ENCODE results near the gene CD44.

Gene CD44

DNA sequence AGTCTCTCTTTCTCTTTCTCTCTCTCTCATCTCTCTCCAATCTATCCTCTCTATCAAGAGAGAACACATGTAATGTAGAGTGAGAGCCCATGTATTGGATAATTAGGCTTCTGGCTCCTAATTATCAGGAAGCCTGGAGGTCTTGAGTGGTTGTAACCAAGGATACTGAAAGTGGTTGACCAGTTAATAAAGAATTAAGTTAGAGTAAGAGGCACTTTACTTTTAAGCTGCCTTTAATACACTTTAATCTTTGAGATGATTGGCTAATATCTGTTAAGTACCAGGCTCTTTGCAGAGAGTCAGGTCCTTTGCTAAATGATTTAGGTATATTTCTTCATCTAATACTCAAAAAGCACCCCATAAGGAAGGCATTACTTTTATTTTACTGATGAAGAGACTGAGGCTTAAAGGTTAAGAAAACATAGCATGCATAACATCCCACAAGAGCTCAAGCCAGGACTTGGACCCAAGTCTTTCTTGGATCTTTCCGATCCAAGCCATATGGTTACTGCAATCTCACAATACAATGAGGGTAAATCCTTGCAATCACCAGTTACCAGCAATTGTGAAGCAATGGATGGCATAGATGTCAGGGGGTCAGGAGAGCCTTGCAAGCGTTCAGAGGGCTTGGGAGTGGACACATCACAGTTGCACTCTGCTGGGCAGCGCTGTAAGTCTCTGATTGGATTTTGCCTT lies 22.1 kb downstream of the CD44 start:
- no peak for DNase-seq

DNA sequence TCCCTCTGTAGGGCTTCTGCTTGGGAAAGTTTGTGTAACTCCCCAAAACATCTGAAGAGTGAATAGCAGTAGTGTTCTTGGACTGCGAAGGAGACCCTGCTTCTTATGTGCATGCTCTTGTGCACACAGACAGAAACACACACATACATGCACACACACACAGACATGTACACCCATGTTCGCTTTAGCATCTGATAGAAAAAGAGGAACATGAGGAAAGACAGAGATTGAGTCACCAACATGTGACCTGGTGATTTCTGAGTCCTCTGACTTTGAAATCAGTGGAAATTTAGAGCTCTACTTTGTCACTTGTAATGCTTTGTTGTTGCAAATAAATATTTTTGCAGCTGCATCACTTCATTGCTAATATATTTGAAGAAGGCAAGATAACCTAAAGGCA lies 23.8 kb downstream of the CD44 start:
- DNase-seq = no peak

DNA sequence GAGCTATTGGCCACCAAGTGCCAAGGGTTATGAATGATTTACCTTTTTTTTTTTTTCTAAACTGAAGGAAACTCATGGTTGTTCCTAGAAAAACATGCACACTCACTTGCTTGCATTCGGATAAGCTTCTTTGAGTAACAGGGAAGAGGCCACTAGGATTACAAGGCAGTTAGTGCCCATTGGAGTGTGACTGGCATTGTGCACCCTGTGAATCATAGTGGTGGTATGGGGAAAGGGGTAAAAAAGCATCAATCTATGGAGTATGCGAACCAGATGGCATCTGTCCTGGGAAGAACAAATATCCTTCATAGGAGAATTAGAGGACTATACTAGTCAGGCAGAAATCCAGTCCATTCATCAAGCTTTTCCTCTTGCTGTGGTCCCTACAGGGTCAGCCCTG lies 24.2 kb downstream of the CD44 start:
- DNase-seq = no peak

DNA sequence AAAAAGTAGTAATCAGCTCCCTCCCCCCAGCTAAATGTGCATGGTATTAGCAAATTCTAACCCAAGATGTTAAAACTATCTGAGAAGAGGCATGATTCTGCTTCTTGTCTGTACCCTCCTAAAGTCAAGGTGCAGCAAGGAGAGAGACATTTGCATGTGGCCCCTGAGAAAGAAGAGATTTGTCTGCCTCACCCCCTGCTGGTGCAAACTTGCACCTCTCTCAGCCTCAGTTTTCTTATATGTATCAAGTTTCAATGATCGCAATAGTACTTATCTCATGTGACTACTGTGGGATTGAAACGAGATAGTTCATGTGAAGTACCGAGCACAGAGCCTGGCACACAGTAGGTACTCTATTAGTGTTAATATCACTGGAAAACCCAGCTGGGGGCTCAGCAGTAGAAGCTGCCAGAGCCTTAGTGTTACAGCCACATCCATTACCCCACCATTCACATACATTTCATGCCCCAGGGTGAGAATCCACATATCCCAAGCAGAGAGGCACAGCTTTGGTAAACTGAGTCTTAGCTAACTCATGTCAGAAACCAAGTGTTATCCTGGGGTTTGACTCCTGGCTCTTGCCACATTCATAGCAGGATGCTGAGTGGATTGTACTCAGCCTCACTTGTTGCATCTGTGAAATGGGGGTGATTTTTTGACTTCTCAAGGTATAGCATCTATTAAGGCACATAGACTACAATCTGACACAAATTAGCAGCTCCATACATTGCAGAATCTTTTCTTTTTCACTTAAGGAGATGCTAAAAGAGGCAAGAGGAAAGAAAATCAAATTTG lies 24.9 kb downstream of the CD44 start:
- DNase-seq = peak in 1 of 4 experiments; percentile 9

DNA sequence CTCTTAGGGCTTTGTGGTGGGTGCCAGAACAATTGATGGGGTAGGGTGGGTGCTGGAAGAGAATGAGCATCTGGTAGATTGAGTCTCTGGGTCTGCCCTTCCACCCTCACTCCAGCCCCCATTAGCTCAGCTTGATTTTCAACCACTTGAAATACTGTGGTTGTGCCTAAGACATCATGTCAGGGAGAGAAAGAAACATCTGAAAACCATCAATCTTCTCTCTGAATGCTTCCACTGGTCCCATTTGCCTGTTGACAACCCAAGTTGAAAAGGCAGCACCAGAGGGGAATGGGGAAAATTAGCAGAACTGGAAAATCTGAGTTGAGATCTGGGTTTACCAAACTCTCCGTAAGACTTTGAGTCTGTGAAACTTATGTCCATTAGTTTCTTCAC lies 26.1 kb downstream of the CD44 start:
- no peak for DNase-seq

DNA sequence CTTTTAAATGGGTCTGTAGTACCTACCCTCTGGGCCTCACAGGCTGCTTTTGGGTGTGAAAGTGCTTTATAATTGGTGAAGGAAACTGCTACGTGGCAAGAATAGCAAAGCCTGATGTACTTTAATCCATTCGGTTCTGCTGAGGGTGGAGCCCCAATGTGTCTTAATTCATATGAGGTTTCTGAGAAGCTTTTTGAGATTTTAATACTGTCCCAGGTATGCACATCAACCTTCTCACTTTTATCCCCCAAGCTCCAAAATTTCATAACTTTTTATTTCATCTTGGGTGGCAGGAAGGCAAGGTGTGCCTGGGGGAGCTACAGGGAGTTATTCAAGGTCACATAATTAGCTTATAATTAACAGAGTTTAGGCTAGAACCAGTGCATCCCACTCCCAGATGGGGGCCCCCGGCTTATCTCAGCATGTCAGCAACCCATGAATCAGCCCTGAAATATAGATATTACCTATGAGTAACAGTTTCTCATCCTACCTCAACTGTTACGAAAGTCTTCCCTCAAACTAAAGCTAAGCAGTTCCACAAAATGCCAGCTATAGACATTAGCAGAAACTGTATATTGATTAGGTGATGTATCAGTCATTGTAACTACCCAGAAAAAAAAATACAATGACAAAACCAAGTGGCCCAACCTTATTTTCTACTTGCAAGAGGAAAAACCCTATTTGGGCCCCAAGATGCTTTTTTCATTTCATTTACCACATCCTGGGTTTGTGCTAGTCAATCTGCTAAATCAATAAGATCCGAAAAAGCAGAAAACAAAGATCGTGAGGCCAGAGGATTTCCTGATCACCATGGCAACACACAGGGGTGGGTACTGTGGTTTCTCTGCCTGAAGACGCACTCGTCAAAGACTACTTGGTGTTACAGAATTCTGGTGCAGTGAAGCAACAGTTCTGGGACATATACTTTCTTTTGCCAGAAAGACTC lies 26.7 kb downstream of the CD44 start:
- peak; percentile 14 to 68 (median 45) for DNase-seq

DNA sequence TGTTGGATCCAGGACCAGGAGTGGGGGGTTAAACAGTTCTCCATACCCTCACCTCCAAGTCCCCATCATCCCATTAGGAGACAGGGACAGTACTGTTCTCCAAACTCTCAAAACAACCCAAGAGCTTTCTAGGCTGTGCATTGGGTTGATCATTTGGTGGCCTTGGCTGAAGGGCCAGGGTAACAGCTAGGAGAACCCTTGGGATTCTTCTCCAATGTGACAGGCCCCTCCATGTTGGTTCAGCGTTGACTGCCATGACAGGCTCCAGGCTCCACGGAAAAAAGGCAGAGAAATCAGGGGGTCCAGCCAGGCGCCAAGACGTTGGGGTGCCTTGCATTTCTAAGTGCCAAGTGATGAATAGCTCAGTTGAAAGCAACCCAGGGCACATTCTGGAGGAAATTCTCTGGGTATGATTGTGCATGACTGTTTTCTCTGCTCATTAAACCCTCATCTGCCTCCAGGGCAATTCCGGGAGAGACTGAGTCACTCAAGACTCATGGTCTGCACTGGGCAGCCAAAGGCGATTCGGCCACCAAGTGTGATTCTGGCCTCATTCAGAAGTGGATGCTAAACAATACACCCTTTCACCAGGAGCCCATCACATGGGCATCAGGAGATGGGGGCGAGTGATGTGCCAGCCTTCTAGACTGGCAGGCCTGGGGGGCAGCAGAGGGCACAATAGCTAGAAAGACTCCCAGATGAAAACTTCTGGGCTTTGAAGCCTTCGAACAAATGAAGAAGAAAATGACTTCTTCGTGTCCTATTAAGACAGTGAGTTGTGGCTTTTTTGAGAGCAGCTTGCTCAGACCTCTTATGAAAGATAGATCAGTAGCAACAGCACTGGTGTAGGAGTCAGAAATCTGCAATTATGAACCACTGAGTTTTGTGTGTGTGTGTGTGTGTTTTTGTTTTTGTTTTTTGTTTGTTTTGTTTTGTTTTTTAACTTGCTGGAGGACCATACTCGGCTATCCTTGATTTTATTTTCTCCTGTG lies 27.7 kb downstream of the CD44 start:
- DNase-seq = peak in 1 of 4 experiments; percentile 30

DNA sequence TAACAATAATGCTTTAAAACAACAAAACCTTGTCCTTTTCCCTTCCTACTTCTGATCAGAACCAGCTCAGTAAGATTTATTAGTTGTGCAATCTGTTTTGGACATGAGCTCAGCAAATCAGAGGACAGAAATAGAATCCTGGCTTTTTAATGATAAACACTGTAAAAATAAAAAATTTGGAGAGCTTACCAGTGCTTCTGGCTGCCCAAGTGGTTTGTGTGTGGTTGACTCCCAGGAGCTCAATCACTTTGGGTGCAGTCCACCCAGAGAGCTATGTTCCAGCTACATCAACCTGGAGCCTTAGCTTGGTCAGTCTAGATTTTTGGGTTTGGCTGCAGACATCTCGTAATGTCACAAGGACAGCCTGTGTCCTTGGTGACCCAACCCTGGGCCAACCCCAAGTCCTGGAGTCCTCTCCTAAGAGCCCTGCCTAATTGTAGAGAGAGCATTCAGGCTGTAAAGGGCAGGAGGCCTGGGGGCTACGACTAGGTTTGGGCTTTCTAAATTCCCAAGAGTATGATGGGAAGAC lies 28.5 kb downstream of the CD44 start:
- DNase-seq = no peak

DNA sequence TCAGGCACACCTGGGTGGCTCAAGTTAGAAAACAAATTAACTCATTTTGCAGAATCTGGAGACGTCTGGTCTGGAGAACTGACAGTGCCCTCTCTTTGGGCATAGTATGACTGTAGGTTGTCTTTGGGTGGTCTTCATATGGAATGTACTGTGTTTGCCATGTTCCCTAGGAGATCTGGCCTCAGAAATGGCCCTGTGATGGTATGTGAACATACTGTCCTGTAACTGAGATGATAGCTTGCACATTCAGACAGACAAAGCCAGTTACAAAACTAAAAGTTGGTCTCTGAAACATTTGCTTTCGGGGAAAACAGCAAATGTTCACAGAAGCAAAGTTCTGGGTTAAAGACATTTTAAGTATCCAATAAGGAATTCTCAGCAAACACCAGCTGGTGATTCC lies 29.7 kb downstream of the CD44 start:
- no peak for DNase-seq

DNA sequence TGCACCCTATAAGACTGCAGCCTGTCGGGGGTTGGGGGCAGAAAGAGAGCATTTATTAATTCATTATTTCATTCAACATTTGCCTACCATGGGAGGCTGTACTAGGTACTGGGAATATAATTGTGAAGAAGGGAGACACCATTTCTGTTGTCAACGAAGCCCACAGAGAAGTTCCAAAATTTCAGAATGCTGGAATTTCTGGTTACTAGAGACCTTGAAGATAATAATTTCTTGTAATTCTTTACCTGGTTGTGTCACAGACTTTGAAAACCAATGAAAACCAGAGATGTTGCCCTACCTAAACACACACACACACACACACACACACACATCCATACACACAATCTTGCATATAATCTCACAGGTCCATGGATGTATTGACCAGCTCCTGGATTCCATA lies 30.1 kb downstream of the CD44 start:
- no peak for DNase-seq

DNA sequence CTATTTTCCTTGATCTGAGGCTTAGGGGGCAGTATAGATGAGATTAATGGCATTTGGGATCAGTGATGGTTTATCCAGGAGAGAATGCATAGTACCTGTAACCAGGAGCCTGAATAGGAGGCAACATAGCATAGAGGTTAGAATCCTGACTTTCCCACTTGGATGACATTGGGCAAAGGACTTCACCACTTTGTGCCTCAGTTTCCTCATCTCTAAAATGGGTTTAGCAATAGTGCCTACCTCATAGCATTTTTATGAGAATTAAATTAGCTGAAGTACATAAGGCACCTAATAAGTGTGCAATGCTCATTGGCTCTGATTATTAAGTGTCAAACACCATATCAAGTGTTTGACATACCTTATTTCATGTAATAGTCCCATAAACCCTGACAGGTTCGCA lies 30.8 kb downstream of the CD44 start:
- DNase-seq = no peak

DNA sequence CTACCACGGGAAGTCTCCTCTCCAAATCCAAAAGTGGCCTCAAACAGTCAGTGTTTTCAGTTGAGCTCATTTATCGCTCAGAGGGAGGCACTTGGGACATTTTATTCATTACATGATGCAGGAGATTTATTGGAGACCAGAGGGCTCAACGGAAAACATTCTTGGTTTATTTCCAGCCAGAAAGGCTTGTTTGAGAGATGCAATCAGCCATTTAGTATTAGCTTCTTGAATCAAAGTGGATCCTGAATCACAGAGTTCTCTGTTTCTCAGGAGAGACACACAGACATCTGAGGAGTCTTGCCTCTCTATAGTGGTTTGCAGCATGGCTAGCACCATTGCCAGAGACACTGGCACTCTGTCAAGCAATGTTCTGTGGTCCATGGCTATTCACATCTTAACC lies 31.5 kb downstream of the CD44 start:
- DNase-seq = no peak

DNA sequence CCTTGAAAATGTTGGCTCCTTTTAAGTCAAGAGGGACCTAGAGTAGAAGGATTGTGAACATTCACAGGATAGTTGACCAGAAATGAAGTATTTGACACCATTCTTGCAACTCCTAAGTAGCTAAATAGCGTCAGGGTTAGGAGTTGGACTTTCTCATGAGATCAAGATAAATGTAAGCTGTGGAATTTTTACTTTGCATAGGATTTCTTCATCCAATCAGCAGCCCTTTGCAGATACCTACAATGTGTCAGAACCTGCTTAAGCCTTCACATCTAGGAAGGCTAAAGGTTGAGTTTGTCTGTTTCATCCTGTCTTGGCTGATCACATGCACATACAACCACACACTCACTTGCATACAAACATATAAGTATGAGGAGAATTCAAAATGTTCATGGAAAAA lies 32.3 kb downstream of the CD44 start:
- no peak for DNase-seq

DNA sequence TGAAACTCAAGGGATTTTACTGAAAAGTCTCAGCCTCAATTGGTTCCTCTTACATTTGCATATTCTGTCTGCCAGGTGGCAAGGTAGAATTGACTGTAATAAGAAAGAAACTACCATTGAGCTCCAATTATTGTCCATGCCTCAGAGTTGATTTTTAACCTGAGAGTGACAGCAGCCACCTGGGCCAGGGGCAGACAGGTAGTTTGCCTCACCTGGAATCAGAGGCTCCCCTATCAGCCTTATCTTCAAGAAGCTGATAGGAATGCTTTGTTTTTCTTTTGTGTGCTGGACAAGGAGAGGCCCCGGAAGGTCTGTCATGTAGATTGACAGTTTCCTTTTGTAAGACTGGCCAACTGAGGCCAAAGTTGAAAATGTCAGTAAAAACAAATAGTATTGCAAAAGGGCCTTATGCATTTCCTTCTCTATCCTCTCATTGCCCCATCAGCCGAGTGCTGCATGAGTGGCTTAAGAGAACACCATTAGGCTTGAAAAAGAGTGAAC lies 34.1 kb downstream of the CD44 start:
- no peak for DNase-seq

DNA sequence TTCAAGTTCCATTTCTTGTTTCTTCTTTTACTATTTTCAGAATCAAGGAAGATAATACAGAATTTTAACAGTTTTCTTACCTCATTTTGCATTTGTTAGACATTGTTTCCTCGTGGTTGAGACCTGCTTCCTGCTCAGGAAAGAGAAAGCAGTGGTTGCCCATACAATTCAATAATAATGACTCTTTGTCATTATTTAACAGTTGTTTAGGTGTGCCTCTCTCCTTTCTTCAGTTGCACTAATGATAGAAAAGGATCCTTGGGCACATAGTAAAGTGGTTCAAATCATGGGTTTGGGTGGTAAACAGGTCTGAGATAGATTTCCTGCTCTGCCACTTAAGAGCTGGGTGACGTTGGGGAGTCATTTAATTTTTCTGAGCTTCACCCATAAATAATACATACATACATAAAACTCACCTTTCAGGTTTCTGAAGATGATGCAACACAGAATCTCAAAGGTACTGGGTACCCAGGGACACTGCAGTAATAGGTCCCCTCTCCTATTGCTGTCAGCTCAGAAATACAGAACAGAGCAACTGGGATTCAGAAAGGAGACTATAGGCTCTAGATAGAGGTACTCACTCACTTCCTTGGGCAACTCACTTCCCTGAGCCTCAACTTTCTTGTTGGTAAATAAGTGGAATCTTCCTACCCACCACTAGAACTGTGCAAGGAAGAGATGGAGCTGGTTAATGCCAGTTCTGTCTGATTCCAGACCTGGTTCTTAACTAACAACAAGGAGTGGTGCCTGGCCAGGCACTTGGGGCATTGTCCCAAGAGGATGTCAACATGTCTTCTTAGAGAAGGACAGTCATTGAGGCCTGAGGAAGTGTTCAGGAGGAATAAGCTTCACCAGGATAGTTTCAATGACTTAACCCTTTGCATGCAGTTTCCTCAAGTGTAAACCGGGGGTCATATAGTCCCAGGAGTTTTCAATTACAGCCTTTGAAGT lies 34.9 kb downstream of the CD44 start:
- DNase-seq = no peak

DNA sequence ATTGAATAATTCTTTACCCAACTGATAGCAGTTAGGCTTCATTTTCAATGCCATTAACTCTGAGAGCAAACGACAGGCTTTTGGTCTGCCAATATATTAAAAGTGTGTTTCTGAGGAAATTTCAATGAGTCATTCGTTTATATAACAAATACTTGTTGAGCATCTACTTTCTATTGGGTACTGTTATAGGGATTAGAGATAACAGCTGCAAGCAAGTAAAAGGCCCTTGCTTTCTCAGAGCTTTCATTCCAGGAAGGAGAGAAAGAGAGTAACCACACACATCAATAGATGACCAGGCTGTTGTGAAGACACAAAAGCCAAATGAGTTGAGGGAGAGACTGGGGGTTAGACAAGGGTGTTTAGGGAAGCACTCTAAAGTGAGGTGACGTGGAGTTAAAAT lies 35.7 kb downstream of the CD44 start:
- DNase-seq = no peak

DNA sequence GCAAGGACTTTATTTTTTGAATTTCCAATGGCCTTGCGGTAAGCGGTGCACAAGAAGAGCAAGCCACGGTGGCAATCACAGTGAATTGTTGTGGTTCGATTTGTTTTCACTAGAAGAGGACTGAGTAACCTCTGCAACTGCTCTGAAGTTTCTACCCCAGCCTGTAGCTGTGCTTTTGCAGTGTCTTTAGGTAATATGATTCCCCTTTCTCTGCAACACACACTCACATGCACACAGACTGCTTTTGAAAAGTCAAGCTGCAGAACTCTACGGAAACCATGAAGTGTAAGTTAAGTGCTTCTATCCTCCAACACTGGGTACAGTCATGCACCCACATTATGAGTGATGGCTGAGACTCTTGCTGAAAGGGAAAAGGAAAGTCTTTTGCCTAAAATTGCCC lies 38.4 kb downstream of the CD44 start:
- no peak for DNase-seq

DNA sequence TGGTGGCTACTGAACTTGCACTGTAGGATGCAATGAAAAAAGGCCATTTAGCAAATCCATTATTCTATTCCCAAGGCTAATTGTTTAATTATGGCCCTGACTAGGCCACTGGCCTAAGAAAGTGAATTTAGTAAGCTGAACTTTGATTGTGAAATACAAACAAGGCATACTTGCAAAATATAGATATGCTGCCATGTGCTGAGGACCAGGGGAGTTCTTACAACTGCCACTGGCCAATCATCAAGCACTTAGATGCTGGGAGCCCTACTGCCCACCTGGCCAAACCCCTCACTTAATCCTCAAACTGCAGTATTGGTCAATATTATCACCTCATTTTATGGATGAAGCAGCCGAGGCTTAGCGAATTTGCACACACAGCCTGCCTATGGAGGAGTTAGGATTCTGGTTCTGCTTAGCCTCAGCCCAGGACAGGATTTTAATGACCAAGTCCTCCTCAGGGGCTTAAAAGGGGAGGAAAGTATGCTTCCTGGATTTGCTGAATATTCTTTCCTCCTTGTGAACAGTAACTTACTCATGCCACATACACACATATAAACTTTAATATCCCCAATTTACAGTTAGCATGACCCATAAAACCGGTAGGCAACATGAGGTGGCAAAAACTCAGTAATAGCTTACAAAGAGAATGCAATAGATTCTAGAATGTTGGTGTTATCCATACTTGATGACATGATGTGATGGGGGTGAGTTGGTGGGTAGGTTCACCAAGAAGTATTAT lies 39.3 kb downstream of the CD44 start:
- no peak for DNase-seq

DNA sequence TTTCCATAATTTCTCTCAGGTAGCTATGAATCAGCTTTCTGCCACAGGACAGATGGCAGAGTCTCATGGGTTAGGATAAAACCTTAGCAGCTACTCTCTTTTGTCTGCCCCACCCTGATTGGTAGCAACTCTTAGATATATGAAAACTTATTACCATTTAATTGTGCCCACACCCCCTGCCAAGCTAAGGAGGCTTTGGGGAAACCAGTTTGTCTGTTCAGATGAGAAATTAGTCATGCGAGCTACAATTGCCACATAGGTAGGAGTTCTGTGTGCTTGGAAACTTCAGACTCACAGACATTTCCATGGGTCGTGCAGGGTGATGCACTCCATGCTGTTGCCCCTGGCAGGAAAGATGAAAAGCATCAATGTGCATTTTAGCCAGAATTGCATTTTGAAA lies 39.9 kb downstream of the CD44 start:
- no peak for DNase-seq
